Mesothelial cell of epicardium (in vitro differentiated cells): ENCODE results near the gene CD68. TPM values are rescaled to one million over a fixed set of nuclear protein-coding genes. Genes with fewer than 3 reads are reported as not detected.

Experiments used
- DNase-seq, 2 experiments: peaks; one replicate each; pipeline ENCODE4 v3.0.0; 2021; ENCODE audit warnings: low spot score in 2 of 2; ENCODE audit not compliant: unreplicated experiment in 2 of 2
- H3K27ac Mint-ChIP-seq: 2 replicates; pipeline ENCODE4 v1.8.0; 2021; ENCODE audit warnings: mixed read lengths
- H3K27me3 Mint-ChIP-seq: 2 replicates; pipeline ENCODE4 v1.8.0; 2021; ENCODE audit warnings: low read depth, mixed read lengths
- H3K36me3 Mint-ChIP-seq: 2 replicates; pipeline ENCODE4 v1.8.0; 2021; ENCODE audit warnings: mixed read lengths
- H3K4me1 Mint-ChIP-seq: 2 replicates; pipeline ENCODE4 v1.8.0; 2021; ENCODE audit warnings: mixed read lengths
- H3K4me3 Mint-ChIP-seq: 2 replicates; pipeline ENCODE4 v1.8.0; 2021; ENCODE audit warnings: mild to moderate bottlenecking, moderate library complexity, mixed read lengths
- H3K9me3 Mint-ChIP-seq: 2 replicates; pipeline ENCODE4 v1.8.0; 2021; ENCODE audit warnings: mixed read lengths
- total RNA-seq: library from RNA; stranded (reverse); gene quantifications from 3 replicates; pipeline ENCODE4 v1.2.1, GENCODE V29; 2021
- TF ChIP-seq, protein P1 (sequence below): fragments of 200-600 bp; sonication (generic); IDR thresholded peaks from one replicate; pipeline ENCODE4 v1.5.0; 2021; ENCODE audit warnings: antibody characterized with exemption; ENCODE audit not compliant: unreplicated experiment

CD68 gene
- total RNA-seq, 1 donor from 2014 or later = 0.78 TPM

GRCh38 chr17:7580604-7581575, 1.5 kb downstream of the CD68 start:
- Mint-ChIP-seq H3K27ac (peak overlapping the region; percentile 32), H3K4me3 (no peak overlapping the region), H3K9me3 (no peaks in the 10 kb centered on the region), H3K4me1 (peaks cover 43% of the 10 kb centered on the region), H3K36me3 (peaks cover 33% of the 10 kb centered on the region), H3K27me3 (no peaks in the 10 kb centered on the region)
- TF ChIP-seq, protein P1, sequence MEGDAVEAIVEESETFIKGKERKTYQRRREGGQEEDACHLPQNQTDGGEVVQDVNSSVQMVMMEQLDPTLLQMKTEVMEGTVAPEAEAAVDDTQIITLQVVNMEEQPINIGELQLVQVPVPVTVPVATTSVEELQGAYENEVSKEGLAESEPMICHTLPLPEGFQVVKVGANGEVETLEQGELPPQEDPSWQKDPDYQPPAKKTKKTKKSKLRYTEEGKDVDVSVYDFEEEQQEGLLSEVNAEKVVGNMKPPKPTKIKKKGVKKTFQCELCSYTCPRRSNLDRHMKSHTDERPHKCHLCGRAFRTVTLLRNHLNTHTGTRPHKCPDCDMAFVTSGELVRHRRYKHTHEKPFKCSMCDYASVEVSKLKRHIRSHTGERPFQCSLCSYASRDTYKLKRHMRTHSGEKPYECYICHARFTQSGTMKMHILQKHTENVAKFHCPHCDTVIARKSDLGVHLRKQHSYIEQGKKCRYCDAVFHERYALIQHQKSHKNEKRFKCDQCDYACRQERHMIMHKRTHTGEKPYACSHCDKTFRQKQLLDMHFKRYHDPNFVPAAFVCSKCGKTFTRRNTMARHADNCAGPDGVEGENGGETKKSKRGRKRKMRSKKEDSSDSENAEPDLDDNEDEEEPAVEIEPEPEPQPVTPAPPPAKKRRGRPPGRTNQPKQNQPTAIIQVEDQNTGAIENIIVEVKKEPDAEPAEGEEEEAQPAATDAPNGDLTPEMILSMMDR = no peak
- no peak for DNase-seq

GRCh38 chr17:7582396-7583252, 3.2 kb downstream of the CD68 start:
- Mint-ChIP-seq H3K27me3 (no peaks in the 10 kb centered on the region), H3K9me3 (no peaks in the 10 kb centered on the region), H3K4me1 (peaks cover 43% of the 10 kb centered on the region), H3K4me3 (peak overlapping the region; percentile 98), H3K27ac (peak overlapping the region; percentile 73), H3K36me3 (peaks cover 22% of the 10 kb centered on the region)
- no peak for DNase-seq
- TF ChIP-seq, protein P1 = no peak

DNA sequence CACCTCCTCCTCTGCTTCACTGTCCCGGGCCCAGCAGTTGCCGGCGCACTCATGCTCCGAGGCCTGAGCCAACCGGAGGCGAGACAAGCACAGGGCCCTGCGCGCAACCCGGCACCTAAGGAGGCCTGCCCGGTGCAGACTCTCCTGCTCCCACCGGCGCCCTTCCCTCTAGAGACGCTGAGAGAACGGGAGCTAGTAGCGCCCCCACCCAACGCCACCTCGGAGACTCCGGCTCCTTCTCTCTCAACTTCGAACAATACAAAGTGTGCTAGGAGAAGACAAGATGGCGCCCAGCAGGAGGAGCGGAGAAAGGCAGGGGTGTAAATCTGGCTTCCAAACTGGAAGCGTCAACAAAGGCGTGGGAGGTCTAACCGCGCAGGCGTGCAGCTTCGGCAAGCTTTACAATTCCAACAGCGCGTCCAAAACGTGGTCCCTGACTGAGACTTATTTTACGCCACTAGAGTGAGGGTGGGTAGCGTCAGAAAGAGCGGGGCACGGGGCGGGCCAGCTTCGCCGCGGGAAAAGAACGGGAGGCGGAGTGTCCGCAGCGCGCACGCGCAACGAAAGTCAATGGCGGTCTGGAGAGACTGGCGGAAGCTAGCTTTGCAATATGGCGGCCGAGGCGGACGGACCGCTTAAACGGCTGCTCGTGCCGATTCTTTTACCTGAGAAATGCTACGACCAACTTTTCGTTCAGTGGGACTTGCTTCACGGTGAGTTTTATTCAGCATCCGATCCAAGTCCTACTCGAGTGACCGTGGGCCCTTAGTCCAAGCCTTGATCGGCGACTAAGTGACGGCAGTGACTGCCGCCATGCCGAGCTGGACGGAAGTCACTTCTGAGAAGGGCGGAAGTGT, 4.0 kb downstream of the CD68 start, which contains the start of gene MPDU1:
Gene MPDU1 (plus strand): TSS at position 600 of the 857 bp plus-strand sequence. CDS start 11 bp downstream, at position 611.
- Mint-ChIP-seq H3K36me3 (peaks cover 15% of the 10 kb centered on the region), H3K4me1 (peaks cover 48% of the 10 kb centered on the region), H3K4me3 (peak within 1 kb of the TSS; percentile 98), H3K27ac (peak within 1 kb of the TSS; percentile 100), H3K27me3 (no peaks in the 10 kb centered on the region), H3K9me3 (no peaks in the 10 kb centered on the region)
- TF ChIP-seq, protein P1 = no peak
- peak; percentile 96 to 97 for DNase-seq

DNA sequence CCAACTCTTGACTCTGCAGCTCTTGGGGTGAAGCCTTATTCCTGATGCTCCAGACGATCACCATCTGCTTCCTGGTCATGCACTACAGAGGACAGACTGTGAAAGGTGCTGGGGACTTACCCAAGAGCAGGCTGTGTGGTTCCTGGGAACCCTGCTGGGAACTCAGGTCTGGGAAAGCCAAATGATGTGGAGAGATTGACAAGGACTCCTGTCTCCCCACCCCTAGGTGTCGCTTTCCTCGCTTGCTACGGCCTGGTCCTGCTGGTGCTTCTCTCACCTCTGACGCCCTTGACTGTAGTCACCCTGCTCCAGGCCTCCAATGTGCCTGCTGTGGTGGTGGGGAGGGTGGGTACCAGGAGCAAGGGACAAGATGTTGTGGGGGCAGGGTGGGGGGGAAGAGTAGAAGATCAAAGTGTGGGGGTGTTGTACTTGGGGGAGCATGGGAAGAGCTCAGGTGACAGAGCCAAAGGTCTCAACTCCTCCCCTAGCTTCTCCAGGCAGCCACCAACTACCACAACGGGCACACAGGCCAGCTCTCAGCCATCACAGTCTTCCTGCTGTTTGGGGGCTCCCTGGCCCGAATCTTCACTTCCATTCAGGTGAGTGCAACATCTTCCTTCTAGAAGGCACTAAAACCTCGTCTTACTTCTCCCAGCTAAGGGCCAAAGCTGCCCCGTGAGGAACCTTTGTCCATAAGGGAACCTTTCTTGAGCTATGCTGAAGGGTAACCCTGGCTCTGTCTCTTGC, 7.4 kb downstream of the CD68 start:
- Mint-ChIP-seq H3K36me3 (peaks cover 14% of the 10 kb centered on the region), H3K4me1 (peaks cover 40% of the 10 kb centered on the region), H3K4me3 (no peak overlapping the region), H3K27ac (no peak overlapping the region), H3K27me3 (no peaks in the 10 kb centered on the region), H3K9me3 (no peaks in the 10 kb centered on the region)
- no peak for DNase-seq
- TF ChIP-seq, protein P1 = no peak
